Stimulated activated CD4-positive, alpha-beta T cell treated with anti-CD3 and anti-CD28 coated beads, Interleukin-15, amount 100 ng/mL, for 48 hours (primary cell): ENCODE data around the gene EPHB6.
A peak's percentile ranks its signal among the peaks of the same experiment; 100 is the strongest.

ENCODE experiments used
- DNase-seq, 2 donors: peaks; one replicate each; pipeline ENCODE4 v3.0.0-alpha.2; 2020; ENCODE audit warnings: low read depth in 2 of 2

EPHB6 gene

DNA sequence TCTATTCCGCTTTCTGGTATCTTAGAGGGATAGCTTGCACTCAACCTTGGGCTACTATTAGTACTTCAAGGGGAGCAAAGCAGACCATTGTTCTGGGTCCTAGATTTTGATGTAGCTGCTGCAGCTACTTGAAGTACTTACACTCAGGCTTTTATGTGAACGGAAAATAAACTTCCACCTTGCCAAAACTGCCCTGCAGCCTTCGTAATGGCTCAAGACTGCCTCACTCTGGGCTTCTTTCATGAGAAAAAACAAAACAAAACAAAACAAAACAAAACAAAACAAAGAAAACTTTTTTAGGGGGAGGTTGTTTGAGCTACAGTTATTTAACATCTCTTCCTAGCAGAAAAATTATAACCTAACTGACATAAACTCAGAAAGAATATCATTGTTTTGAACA is 19.4 kb upstream of the EPHB6 start:
- no peak for DNase-seq

- no peak for DNase-seq
Observed at GRCh38 chr7:142836426-142836825, 18.4 kb upstream of the EPHB6 start.

- DNase-seq: no peak
Observed at GRCh38 chr7:142838461-142839213, 16.2 kb upstream of the EPHB6 start.

DNA sequence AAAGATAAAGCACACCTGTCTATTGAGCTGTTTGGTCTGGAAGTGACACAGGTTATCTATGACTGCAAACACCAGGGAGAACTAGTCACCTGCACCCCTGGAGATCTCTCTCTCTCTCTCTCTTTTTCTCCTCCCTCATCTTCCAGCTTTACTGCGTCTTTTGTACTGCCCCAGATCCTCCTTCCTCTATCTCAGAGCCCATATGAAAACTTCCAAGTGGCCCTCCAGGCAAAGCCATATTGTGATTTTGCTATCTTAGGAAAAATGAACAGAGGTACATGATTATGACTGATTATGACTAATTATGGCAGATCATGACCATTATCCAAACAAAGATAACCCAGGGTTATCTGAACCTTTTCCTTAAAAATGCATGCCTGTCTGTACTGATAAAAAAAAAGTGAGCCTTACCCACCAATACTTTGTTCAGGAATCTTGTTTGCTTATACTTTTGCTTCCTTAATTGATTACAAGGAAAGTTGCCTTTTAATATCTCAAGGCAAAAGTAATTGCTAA is 12.6 kb upstream of the EPHB6 start:
- DNase-seq: no peak

- DNase-seq: no peak
Observed at GRCh38 chr7:142847353-142847752, 7.5 kb upstream of the EPHB6 start.

DNA sequence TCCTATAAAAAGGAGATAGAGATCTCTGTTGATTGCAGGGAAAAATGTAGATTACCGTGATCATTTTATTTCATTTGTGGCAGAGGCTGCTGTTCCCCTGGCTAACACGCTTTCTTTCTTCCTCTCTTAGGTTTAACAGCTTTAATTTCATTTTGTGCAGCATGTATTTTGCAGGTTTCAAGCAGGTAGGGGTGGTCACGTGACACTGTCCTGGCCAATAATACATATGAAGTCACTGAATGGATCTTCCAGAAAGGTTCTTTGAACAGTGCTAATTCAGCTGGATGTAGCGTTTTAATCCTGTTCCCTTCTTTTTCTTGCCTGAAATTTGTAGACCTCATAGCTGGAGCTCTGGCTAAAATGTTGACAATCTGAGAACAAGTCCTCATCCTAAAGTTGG is 3.6 kb upstream of the EPHB6 start:
- DNase-seq: no peak

GRCh38 chr7:142851919-142852318 is 3.0 kb upstream of the EPHB6 start:
- no peak for DNase-seq

DNA sequence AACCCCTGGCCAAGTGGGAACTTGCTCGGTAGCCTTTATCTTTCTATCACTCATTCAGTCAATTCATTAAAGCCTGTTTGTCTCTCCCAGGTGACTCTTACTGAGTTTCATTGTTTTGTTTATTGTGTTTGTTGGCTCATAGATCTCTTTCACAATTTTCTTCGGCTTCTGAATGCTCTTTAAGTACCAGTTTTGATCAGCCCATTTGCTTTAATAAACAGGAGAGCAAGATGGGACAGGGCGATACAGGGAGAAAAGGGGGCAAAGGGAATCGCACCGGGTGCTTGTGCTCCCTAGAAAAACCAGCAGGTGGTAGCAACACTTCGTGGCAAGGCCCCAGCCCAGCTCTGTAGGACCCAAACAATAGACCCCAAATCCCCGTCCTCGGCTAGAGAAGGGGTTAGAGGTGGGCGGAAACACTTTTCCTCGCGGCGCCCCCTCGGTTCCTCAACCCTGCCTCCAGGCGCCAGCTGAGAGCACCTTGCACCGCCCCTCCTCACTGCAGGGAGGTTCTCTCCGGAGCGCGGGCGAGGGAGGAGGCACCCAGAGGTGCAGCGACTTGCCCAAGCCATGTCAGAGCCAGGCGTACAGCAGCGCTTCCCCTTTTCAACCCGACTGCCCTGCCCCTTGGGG is 1.0 kb upstream of the EPHB6 start:
- DNase-seq: peak; percentile 25 to 50

- no peak for DNase-seq
Observed at GRCh38 chr7:142855114-142855743, 353 bp downstream of the EPHB6 start.

DNA sequence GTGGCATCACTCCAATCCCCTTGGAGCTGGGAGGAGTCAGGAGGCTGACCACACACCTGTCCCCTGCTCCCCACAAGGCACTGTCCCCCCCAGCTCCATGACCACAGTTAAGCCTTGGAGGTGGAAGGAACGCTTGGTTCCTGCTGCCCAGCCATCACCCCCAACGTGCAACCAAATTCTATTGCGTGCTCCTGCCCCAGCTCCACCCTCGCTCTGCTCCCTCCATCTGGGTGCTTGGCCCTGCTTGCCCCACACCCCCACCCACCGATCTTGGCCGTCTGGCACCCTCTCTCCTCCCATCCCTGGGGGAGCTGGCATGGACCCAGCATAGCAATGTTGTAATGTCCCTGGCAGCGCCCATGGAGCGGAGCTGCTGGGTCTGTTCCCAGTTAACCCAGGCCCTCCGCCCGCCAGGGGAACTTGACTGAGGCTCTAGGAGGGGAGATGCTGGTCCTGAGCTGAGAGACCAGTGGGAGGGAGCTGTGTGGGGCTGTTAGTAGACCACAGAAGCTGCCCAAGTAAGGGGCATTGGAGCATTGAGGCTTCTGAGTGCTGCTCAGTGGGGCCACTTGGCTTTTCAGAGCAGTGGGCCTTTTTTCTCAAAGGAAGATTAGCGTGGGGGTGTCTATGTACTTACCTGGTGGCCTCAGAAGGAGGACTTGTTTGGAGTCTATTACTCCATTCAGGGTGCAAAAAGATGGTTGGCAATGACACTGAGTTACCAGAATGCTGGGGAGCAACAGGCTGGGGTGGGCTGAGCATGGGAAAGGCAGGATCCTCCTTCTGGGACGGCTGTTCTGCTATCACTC is 1.1 kb downstream of the EPHB6 start:
- no peak for DNase-seq

- DNase-seq: no peak
Observed at GRCh38 chr7:142856565-142857245, 1.8 kb downstream of the EPHB6 start.

DNA sequence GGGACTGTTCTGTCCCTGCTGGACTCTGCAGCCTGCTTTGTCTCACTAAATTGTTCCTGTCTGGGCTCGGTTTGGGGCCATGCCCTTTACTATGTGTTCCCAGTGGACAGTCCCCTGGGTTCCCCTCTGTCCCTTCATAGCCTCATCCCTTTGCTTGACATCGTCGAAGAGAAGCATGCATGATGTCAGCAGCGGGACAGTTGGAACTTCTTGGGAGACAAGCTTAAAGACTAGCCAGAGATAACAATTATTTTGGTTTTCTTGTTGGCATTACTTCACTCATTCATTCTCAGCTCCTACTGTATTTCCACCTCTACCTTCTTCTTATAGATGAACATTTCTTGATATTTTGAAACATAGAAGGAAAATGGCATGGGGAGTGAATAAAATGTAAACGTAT is 2.7 kb downstream of the EPHB6 start:
- DNase-seq: no peak

DNA sequence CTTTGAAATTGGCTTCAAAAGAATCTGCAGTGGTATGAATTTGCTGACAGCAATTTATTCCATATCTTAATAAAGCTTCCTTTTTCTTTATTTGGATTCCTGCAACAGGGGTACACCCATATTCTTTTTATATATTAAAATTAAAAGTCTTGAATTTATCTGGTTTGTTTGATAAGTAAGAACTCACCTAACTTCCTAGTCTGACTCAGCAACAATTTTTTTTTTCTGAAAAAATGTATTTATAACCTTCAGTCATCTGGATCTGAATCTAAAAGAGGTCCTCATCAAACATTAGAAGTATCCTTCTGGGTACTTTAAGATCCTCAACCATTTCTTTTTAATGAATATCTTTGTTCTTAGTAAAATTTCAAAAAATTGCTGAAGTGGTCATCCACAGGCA is 4.5 kb downstream of the EPHB6 start:
- DNase-seq: no peak

DNA sequence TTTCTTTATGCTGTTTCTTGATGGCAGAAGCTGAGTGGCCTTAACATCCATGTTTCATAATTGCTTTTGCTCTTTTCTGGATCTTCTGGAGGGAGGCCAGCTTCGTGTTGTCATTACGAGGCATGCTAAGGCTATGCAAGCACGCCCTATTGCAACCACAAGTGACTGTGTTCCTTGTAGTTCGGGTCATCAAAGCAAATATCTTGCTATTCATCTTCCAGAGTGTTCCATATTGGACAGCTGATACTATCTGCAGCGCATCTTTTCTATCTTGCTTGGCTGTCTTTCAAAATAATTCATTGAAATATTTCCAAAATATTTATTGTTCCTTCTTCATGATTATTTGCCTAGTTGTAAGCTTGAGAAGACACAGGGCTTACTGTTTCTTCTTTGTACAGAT is 5.0 kb downstream of the EPHB6 start:
- DNase-seq: no peak

DNA sequence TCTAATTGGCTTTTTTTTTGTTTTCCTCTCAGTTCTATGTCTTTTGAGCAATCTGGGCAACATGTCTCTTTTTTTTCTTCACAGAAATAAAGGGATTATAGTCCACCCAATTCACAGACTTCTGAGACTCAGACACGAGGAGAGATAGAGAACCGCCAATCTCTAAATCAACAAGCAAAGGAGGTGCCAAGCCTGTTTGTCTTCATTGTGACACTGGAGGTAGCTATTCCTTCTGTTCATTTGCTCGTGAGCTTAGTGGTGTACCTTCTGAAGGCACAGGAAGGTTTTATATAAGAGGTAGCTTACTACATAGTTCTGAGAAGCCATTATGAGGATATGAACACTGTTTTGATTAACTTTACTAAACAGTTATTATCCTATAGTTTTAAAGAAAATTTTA is 6.1 kb downstream of the EPHB6 start:
- DNase-seq: no peak

DNA sequence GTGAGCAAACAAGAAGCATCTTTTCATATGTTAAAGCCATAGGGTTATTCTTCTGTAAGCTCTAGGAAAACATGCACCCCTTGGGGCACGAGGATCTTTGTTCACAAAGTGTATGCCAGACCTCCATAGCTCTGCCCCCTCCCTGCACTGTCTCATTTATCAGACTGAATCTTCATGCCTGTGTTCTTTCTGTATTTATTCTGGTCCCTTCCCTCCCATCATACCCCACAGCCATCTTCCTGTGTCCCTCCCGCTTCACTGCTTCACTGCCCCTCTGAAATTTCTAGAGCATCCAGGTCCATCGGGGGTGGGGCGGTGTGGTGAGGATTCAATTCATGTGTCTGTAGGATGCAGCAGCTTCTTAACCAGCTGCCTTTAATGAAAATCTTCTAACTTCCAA is 7.5 kb downstream of the EPHB6 start:
- no peak for DNase-seq

DNA sequence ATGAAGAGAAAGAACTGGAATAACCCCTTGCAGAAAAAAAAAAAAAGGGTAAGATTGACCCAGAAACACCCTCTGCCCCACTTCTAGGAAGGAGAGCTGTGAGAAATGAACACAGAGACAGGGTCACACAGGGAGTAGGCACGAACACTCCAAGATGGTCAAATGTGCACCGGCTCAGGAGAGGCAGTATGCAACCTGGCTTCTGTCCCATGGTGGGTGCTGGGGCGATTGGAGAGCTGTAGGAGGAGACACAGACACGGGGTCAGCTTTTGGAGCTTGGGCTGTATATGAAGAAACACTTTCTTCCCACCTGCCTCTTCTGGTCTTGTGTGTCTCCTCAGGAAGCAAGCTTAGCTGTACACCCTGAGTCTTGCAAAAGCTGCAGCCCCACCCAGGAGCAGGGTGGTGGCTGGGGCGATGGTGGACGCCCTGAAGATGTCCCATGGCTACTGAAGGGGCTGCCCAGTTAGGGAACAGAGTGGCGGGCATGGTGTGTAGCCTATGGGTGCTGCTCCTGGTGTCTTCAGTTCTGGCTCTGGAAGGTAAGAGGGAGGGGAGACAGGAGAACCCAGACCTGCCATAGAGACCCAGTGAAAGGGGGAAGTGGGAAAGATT is 8.0 kb downstream of the EPHB6 start:
- DNase-seq: no peak

DNA sequence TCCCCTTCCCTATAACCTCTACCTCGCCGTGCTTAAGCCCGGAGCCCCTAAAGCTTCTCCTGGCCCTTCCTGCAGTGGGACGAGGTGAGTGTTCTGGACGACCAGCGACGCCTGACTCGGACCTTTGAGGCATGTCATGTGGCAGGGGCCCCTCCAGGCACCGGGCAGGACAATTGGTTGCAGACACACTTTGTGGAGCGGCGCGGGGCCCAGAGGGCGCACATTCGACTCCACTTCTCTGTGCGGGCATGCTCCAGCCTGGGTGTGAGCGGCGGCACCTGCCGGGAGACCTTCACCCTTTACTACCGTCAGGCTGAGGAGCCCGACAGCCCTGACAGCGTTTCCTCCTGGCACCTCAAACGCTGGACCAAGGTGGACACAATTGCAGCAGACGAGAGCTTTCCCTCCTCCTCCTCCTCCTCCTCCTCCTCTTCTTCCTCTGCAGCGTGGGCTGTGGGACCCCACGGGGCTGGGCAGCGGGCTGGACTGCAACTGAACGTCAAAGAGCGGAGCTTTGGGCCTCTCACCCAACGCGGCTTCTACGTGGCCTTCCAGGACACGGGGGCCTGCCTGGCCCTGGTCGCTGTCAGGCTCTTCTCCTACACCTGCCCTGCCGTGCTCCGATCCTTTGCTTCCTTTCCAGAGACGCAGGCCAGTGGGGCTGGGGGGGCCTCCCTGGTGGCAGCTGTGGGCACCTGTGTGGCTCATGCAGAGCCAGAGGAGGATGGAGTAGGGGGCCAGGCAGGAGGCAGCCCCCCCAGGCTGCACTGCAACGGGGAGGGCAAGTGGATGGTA is 9.2 kb downstream of the EPHB6 start:
- no peak for DNase-seq

DNA sequence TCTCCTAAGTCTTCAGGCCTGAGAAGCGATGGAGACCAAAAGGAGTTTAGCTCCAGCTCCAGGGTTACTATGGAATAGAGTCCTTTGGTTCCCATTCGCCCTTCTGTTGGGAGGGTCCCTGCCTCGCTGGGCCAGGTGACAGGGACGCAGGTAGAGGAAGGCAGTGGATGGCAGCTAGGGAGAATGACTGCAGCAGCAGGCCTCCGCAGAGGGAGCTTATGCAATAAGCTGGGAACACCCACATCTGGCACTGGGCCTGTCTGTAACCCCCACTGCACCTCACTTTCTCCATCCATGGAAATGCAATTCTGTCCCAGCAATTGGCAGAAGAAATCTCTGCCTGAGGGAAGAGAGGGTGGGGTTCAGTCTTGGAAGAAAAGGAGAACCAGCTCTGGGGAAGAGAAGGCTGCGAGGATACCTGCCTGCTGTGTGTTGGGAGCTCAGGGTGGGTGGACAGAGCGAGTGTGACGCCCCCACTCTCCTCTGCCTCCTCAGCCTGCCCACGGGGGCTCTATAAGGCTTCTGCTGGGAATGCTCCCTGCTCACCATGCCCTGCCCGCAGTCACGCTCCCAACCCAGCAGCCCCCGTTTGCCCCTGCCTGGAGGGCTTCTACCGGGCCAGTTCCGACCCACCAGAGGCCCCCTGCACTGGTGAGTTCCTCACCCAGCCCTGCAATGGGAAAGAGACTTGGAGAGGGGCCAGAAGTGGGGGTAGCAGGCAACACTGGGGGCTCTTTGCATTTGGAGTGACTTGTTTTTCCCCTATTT is 10.3 kb downstream of the EPHB6 start:
- DNase-seq: no peak

- no peak for DNase-seq
Observed at GRCh38 chr7:142865766-142866165, 10.9 kb downstream of the EPHB6 start.
